HG03060 (cell line): ENCODE measurements around the gene HINT3.
A peak's percentile ranks its signal among the peaks of the same experiment; 100 is the strongest.
"Not testable (repeated sequence)": the region's sequence is repeated elsewhere in the genome, so short reads cannot be mapped to it uniquely, and the experiment has no call there.

ENCODE experiments used
- ATAC-seq: cut with Tn5 transposase; IDR thresholded peaks from one replicate; pipeline ENCODE4 v1.9.1; 2021; ENCODE audit warnings: low read depth, moderate number of reproducible peaks; ENCODE audit not compliant: unreplicated experiment

HINT3 gene

GRCh38 chr6:125956506-125957390 lies at the start of gene HINT3:
Gene HINT3 (plus strand): TSS chr6:125956770. CDS start chr6:125956978, 208 bp downstream.
- ATAC-seq: peak; percentile 91

- ATAC-seq: peak; percentile 100
These were observed 46.0 kb upstream of the HINT3 start for GRCh38 chr6:125910527-125910926.

GRCh38 chr6:125911051-125911451 lies 45.5 kb upstream of the HINT3 start:
- not testable (repeated sequence) for ATAC-seq

GRCh38 chr6:125912430-125912829 lies 44.1 kb upstream of the HINT3 start:
- ATAC-seq: not testable (repeated sequence)

- ATAC-seq: no peak
These were observed 43.4 kb upstream of the HINT3 start for GRCh38 chr6:125913145-125913544.

GRCh38 chr6:125913864-125914351 lies 42.7 kb upstream of the HINT3 start:
- ATAC-seq: no peak

- ATAC-seq: no peak
These were observed 38.3 kb upstream of the HINT3 start for GRCh38 chr6:125918230-125918629.

GRCh38 chr6:125918681-125919566 lies 37.6 kb upstream of the HINT3 start:
- peak; percentile 96 for ATAC-seq

- ATAC-seq: no peak
These were observed 37.0 kb upstream of the HINT3 start for GRCh38 chr6:125919618-125920017.

GRCh38 chr6:125922322-125922860 lies 34.2 kb upstream of the HINT3 start:
- ATAC-seq: no peak

GRCh38 chr6:125923366-125923877 lies 33.1 kb upstream of the HINT3 start:
- no peak for ATAC-seq

GRCh38 chr6:125924169-125924568 lies 32.4 kb upstream of the HINT3 start:
- ATAC-seq: no peak

GRCh38 chr6:125924697-125925358 lies 31.7 kb upstream of the HINT3 start:
- ATAC-seq: no peak

- no peak for ATAC-seq
These were observed 29.9 kb upstream of the HINT3 start for GRCh38 chr6:125926711-125927110.

GRCh38 chr6:125927761-125928160 lies 28.8 kb upstream of the HINT3 start:
- ATAC-seq: no peak

- ATAC-seq: no peak
These were observed 25.7 kb upstream of the HINT3 start for GRCh38 chr6:125930765-125931418.

GRCh38 chr6:125931733-125932450 lies 24.7 kb upstream of the HINT3 start:
- ATAC-seq: no peak

- ATAC-seq: no peak
These were observed 24.1 kb upstream of the HINT3 start for GRCh38 chr6:125932451-125932795.

GRCh38 chr6:125935520-125935919 lies 21.1 kb upstream of the HINT3 start:
- ATAC-seq: not testable (repeated sequence)
